Caco-2 (cell line): ENCODE results near the gene CEL. TPM values are rescaled to one million over a fixed set of nuclear protein-coding genes. Genes with fewer than 3 reads are reported as not detected.

Experiments
- BruUV-seq: library from RNA; stranded (reverse); fragments of 400-500 nt; replicated peaks from 2 replicates; lab custom pipeline; 2021; lab: Mats Ljungman, UMichigan
- CTCF ChIA-PET: fragments of 300-600 bp; sonication (Branson Sonifier 250); formaldehyde crosslinking; loops from one replicate; lab custom pipeline; 2022; ENCODE audit warnings: antibody characterized with exemption; lab: Charles Lee
- POLR2A ChIA-PET: fragments of 300-600 bp; sonication (Branson Sonifier 250); formaldehyde crosslinking; loops from one replicate; lab custom pipeline; 2022; ENCODE audit warnings: antibody characterized with exemption; lab: Charles Lee
- DNase-seq, 2 experiments: peaks; one replicate each; pipeline versions ENCODE4 v3.0.0 to v3.0.0-alpha.2; 2020 to 2022
- H3K27me3 ChIP-seq: replicated peaks from 2 replicates; pipeline ENCODE4 v1.6.0; 2011; ENCODE audit warnings: low read length; ENCODE audit not compliant: control insufficient read depth, insufficient read depth
- H3K36me3 ChIP-seq: 2 replicates; pipeline ENCODE4 v1.5.1; 2011; ENCODE audit warnings: low read length; ENCODE audit not compliant: control insufficient read depth, insufficient read depth
- H3K4me1 ChIP-seq: fragments of 250-450 bp; sonication (Bioruptor Pico); 2 replicates; pipeline ENCODE4 v1.5.1; 2020; ENCODE audit warnings: mild to moderate bottlenecking
- H3K4me3 ChIP-seq: 2 replicates; pipeline ENCODE4 v1.5.1; 2011; ENCODE audit warnings: low read depth, mild to moderate bottlenecking, control low read depth, low read length
- H3K9me3 ChIP-seq: fragments of 250-450 bp; sonication (Bioruptor Pico); 2 replicates; pipeline ENCODE4 v1.5.1; 2020; ENCODE audit warnings: mild to moderate bottlenecking, moderate library complexity
- H3K27ac Mint-ChIP-seq: one replicate; pipeline ENCODE4 v1.8.0; 2022; ENCODE audit warnings: mixed read lengths; ENCODE audit not compliant: unreplicated experiment
- H3K27me3 Mint-ChIP-seq: one replicate; pipeline ENCODE4 v1.8.0; 2022; ENCODE audit warnings: mixed read lengths; ENCODE audit not compliant: insufficient read depth, unreplicated experiment
- H3K36me3 Mint-ChIP-seq: one replicate; pipeline ENCODE4 v1.8.0; 2022; ENCODE audit warnings: mild to moderate bottlenecking, mixed read lengths; ENCODE audit not compliant: insufficient read depth, unreplicated experiment
- H3K4me1 Mint-ChIP-seq: one replicate; pipeline ENCODE4 v1.8.0; 2022; ENCODE audit warnings: low read depth, mixed read lengths; ENCODE audit not compliant: unreplicated experiment
- H3K4me3 Mint-ChIP-seq: one replicate; pipeline ENCODE4 v1.8.0; 2022; ENCODE audit warnings: mild to moderate bottlenecking, moderate library complexity, mixed read lengths; ENCODE audit not compliant: unreplicated experiment
- H3K9me3 Mint-ChIP-seq: one replicate; pipeline ENCODE4 v1.8.0; 2022; ENCODE audit warnings: mixed read lengths; ENCODE audit not compliant: unreplicated experiment
- intact Hi-C: fragments of 100-400 bp; cut with micrococcal nuclease; formaldehyde crosslinking; loops from one replicate; pipeline ENCODE4 v1.10.0; 2022; ENCODE audit not compliant: unreplicated experiment
- total RNA-seq: library from RNA; stranded (reverse); gene quantifications from 2 replicates; pipeline ENCODE4 v1.2.3, GENCODE V29; 2022
- TF ChIP-seq, protein P1 (sequence below), 2 experiments: fragments of 200-600 bp in 1 of 2; IDR thresholded peaks; 1 replicate in 1 of 2; 2 replicates in 1 of 2; pipeline versions ENCODE4 v1.5.1 to v1.8.0; 2011 to 2022; ENCODE audit warnings: antibody characterized with exemption in 1 of 2, control low read depth in 1 of 2, inconsistent platforms in 1 of 2, low read depth in 1 of 2, low read length in 1 of 2, mild to moderate bottlenecking in 1 of 2, moderate library complexity in 1 of 2; ENCODE audit not compliant: insufficient read depth in 1 of 2, severe bottlenecking in 1 of 2, unreplicated experiment in 1 of 2

The CEL gene
- total RNA-seq, 1 experiment from 2014 or later = 2.0 TPM

DNA sequence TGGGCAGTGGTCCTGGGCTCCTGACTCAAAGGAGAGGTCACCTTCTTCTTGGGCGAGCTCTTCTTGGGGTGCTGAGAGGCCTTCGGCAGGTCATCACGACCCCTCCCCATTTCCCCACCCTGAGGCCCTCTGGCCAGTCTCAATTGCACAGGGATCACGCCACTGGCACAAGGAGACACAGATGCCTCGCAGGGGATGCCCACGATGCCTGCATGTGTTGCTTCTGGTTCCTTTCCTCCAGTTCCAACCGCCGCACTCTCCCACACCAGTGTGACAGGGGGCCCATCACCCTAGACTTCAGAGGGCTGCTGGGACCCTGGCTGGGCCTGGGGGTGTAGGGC lies 1.3 kb downstream of the CEL start:
- DNase-seq = no peak
- H3K27me3 ChIP-seq = no peaks in the 10 kb centered on the region
- Mint-ChIP-seq H3K9me3 (no peaks in the 10 kb centered on the region), H3K4me3 (no peak overlapping the region), H3K4me1 (peaks cover 7% of the 10 kb centered on the region), H3K27me3 (no peaks in the 10 kb centered on the region), H3K27ac (no peak overlapping the region), H3K36me3 (peaks cover 29% of the 10 kb centered on the region)
- intact Hi-C loops = no loop called here
- ChIA-PET POLR2A (no interaction called here), CTCF (no interaction called here)
- H3K36me3 ChIP-seq = 0 out of 2 replicates have a peak, but pooled peaks cover under 1% of the 10 kb centered on the region
- H3K9me3 ChIP-seq = no peaks in the 10 kb centered on the region
- peaks cover 9% of the 10 kb centered on the region; the same call in 1 of the 2 replicates for H3K4me1 ChIP-seq
- TF ChIP-seq, protein P1, sequence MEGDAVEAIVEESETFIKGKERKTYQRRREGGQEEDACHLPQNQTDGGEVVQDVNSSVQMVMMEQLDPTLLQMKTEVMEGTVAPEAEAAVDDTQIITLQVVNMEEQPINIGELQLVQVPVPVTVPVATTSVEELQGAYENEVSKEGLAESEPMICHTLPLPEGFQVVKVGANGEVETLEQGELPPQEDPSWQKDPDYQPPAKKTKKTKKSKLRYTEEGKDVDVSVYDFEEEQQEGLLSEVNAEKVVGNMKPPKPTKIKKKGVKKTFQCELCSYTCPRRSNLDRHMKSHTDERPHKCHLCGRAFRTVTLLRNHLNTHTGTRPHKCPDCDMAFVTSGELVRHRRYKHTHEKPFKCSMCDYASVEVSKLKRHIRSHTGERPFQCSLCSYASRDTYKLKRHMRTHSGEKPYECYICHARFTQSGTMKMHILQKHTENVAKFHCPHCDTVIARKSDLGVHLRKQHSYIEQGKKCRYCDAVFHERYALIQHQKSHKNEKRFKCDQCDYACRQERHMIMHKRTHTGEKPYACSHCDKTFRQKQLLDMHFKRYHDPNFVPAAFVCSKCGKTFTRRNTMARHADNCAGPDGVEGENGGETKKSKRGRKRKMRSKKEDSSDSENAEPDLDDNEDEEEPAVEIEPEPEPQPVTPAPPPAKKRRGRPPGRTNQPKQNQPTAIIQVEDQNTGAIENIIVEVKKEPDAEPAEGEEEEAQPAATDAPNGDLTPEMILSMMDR (IDR thresholded peaks at IDR 0.05; ENCODE audit: insufficient read depth in 1 of 2, low read depth in 1 of 2, low read length in 1 of 2, severe bottlenecking in 1 of 2, unreplicated experiment in 1 of 2) = no peak
- BruUV-seq = no TSS peak
- H3K4me3 ChIP-seq = no peak overlapping the region

DNA sequence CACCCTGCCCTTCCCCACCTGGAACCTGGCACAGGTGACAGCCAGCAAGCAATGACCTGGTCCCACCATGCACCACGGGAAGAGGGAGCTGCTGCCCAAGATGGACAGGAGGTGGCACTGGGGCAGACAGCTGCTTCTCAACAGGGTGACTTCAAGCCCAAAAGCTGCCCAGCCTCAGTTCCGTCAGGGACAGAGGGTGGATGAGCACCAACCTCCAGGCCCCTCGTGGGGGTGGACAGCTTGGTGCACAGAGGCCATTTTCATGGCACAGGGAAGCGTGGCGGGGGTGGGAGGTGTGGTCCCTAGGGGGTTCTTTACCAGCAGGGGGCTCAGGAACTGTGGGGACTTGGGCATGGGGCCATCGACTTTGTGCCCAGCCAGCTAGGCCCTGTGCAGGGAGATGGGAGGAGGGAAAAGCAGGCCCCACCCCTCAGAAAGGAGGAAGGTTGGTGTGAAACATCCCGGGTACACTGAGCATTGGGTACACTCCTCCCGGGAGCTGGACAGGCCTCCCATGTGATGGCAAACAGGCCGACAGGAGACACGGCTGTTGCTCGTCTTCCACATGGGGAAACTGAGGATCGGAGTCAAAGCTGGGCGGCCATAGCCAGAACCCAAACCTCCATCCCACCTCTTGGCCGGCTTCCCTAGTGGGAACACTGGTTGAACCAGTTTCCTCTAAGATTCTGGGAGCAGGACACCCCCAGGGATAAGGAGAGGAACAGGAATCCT lies 1.9 kb downstream of the CEL start:
- no TSS peak for BruUV-seq
- no peaks in the 10 kb centered on the region for H3K27me3 ChIP-seq
- Mint-ChIP-seq H3K4me1 (peaks cover 7% of the 10 kb centered on the region), H3K27me3 (no peaks in the 10 kb centered on the region), H3K36me3 (peaks cover 23% of the 10 kb centered on the region), H3K9me3 (no peaks in the 10 kb centered on the region), H3K4me3 (no peak overlapping the region), H3K27ac (no peak overlapping the region)
- TF ChIP-seq, protein P1 (IDR thresholded peaks at IDR 0.05; ENCODE audit: insufficient read depth in 1 of 2, low read depth in 1 of 2, low read length in 1 of 2, severe bottlenecking in 1 of 2, unreplicated experiment in 1 of 2) = no peak
- intact Hi-C loops = no loop called here
- H3K36me3 ChIP-seq = no peaks in the 10 kb centered on the region
- H3K9me3 ChIP-seq = no peaks in the 10 kb centered on the region
- DNase-seq = no peak
- peaks cover 9% of the 10 kb centered on the region; the same call in 1 of the 2 replicates for H3K4me1 ChIP-seq
- no peak overlapping the region for H3K4me3 ChIP-seq
- ChIA-PET CTCF (no interaction called here), POLR2A (no interaction called here)

DNA sequence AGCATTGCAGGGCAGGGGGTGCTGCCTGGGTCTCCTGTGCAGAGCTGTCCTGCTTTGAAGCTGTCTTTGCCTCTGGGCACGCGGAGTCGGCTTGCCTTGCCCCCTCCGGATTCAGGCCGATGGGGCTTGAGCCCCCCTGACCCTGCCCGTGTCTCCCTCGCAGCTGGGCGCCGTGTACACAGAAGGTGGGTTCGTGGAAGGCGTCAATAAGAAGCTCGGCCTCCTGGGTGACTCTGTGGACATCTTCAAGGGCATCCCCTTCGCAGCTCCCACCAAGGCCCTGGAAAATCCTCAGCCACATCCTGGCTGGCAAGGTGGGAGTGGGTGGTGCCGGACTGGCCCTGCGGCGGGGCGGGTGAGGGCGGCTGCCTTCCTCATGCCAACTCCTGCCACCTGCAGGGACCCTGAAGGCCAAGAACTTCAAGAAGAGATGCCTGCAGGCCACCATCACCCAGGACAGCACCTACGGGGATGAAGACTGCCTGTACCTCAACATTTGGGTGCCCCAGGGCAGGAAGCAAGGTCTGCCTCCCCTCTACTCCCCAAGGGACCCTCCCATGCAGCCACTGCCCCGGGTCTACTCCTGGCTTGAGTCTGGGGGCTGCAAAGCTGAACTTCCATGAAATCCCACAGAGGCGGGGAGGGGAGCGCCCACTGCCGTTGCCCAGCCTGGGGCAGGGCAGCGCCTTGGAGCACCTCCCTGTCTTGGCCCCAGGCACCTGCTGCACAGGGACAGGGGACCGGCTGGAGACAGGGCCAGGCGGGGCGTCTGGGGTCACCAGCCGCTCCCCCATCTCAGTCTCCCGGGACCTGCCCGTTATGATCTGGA lies 2.7 kb downstream of the CEL start:
- no peaks in the 10 kb centered on the region for H3K27me3 ChIP-seq
- Mint-ChIP-seq H3K27me3 (no peaks in the 10 kb centered on the region), H3K36me3 (peaks cover 21% of the 10 kb centered on the region), H3K9me3 (no peaks in the 10 kb centered on the region), H3K4me3 (no peak overlapping the region), H3K27ac (no peak overlapping the region), H3K4me1 (peaks cover 7% of the 10 kb centered on the region)
- TF ChIP-seq, protein P1 (IDR thresholded peaks at IDR 0.05; ENCODE audit: insufficient read depth in 1 of 2, low read depth in 1 of 2, low read length in 1 of 2, severe bottlenecking in 1 of 2, unreplicated experiment in 1 of 2) = no peak
- H3K9me3 ChIP-seq = no peaks in the 10 kb centered on the region
- no peak overlapping the region for H3K4me3 ChIP-seq
- POLR2A ChIA-PET = no interaction called here
- no peak for DNase-seq
- H3K36me3 ChIP-seq = no peaks in the 10 kb centered on the region
- CTCF ChIA-PET = no interaction called here
- peaks cover 9% of the 10 kb centered on the region; the same call in 1 of the 2 replicates for H3K4me1 ChIP-seq
- intact Hi-C loops = no loop called here
- BruUV-seq = no TSS peak
